Thoracic aorta (tissue), 2 donors: Measurements from ENCODE around the gene MLXIPL. TPM values are rescaled to one million over a fixed set of nuclear protein-coding genes. Genes with fewer than 3 reads are reported as not detected.
"Not testable (repeated sequence)": the region's sequence is repeated elsewhere in the genome, so short reads cannot be mapped to it uniquely, and the experiment has no call there.

ENCODE experiments used
- ATAC-seq: fragments of 150-250 bp; one replicate; pipeline ENCODE4 v1.8.0; 2017; ENCODE audit warnings: low read depth; ENCODE audit not compliant: insufficient number of reproducible peaks, low FRiP score
- DNase-seq: peaks from one replicate; pipeline ENCODE4 v3.0.0-alpha.2; 2020; ENCODE audit warnings: low spot score
- H3K27ac ChIP-seq, 2 donors: fragments of 200-600 bp; sonication (generic); 1 replicate in 1 of 2; 2 replicates in 1 of 2; pipeline ENCODE4 v1.5.1; 2016; ENCODE audit warnings: mild to moderate bottlenecking in 2 of 2, moderate library complexity in 2 of 2
- H3K27me3 ChIP-seq: fragments of 200-600 bp; sonication (generic); replicated peaks from 2 replicates; pipeline ENCODE4 v1.6.0; 2016; ENCODE audit warnings: mild to moderate bottlenecking; ENCODE audit not compliant: insufficient read depth
- H3K36me3 ChIP-seq: fragments of 200-600 bp; sonication (generic); one replicate; pipeline ENCODE4 v1.5.1; 2016
- H3K4me1 ChIP-seq, 2 donors: fragments of 200-600 bp; sonication (generic); 1 replicate in 1 of 2; 2 replicates in 1 of 2; pipeline versions ENCODE4 v1.5.1 to v1.6.0; 2016; ENCODE audit warnings: low read depth in 2 of 2, mild to moderate bottlenecking in 1 of 2; ENCODE audit not compliant: control insufficient read depth in 1 of 2
- H3K4me3 ChIP-seq: fragments of 200-600 bp; sonication (generic); 2 replicates; pipeline ENCODE4 v1.5.1; 2016; ENCODE audit warnings: mild to moderate bottlenecking
- H3K9me3 ChIP-seq: fragments of 200-600 bp; sonication (generic); 2 replicates; pipeline ENCODE4 v1.5.1; 2016
- total RNA-seq, 2 donors: library from RNA; depleted of rRNA; stranded (reverse); fragments of >200 nt; gene quantifications; one replicate each; pipeline versions ENCODE4 v1.1.0 to v1.2.3, GENCODE V29; 2016
- TF ChIP-seq, protein P1 (sequence below): fragments of 200-600 bp; sonication (generic); IDR thresholded peaks from one replicate; pipeline ENCODE4 v1.5.1; 2019; ENCODE audit warnings: antibody characterized with exemption

The MLXIPL gene
- total RNA-seq, 2 donors from 2014 or later = 6.4 to 36.4 TPM

DNA sequence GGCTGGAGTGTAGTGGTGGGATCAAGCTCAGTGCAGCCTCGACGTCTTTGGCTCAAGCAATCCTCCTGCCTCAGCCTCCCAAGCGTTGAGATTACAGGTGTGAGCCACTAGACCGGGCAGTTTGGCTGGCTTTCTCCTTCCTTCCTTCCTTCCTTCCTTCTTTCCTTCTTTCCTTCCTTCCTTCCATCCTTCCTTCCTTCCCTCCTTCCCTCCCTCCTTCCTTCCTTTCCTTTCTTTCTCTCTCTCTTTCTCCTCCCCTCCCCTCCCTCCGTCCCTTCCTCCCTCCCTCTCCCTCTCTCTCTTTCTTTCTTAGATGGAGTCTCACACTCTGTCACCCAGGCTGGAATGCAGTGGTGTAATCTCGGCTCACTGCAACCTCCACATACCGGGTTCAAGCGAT is 35.7 kb upstream of the MLXIPL start:
- TF ChIP-seq, protein P1, sequence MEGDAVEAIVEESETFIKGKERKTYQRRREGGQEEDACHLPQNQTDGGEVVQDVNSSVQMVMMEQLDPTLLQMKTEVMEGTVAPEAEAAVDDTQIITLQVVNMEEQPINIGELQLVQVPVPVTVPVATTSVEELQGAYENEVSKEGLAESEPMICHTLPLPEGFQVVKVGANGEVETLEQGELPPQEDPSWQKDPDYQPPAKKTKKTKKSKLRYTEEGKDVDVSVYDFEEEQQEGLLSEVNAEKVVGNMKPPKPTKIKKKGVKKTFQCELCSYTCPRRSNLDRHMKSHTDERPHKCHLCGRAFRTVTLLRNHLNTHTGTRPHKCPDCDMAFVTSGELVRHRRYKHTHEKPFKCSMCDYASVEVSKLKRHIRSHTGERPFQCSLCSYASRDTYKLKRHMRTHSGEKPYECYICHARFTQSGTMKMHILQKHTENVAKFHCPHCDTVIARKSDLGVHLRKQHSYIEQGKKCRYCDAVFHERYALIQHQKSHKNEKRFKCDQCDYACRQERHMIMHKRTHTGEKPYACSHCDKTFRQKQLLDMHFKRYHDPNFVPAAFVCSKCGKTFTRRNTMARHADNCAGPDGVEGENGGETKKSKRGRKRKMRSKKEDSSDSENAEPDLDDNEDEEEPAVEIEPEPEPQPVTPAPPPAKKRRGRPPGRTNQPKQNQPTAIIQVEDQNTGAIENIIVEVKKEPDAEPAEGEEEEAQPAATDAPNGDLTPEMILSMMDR = no peak
- ATAC-seq (no peak), DNase-seq (no peak)
- no peaks in the 10 kb centered on the region for H3K9me3 ChIP-seq
- H3K36me3 ChIP-seq = no peaks in the 10 kb centered on the region
- no peak overlapping the region for H3K4me3 ChIP-seq
- no peaks in the 10 kb centered on the region for H3K27me3 ChIP-seq
- no peaks in the 10 kb centered on the region for H3K4me1 ChIP-seq
- H3K27ac ChIP-seq = no peak overlapping the region

DNA sequence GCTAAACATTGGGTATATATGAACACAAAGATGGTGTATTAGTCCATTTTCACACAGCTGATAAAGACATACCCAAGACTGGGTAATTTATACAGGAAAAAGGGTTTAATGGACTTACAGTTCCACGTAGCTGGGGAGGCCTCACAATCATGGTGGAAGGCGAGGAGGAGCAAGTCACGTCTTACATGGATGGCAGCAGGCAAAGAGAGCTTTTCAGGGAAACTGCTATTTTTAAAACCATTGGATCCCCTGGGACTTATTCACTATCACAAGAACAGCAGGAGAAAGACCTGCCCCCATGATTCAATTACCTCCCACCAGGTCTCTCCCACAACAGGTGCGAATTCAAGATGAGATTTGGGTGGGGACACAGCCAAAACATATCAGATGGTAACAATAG is 31.0 kb upstream of the MLXIPL start:
- not testable (repeated sequence) for H3K27ac ChIP-seq, H3K36me3 ChIP-seq, H3K9me3 ChIP-seq, H3K27me3 ChIP-seq, ATAC-seq, H3K4me1 ChIP-seq, DNase-seq, H3K4me3 ChIP-seq

DNA sequence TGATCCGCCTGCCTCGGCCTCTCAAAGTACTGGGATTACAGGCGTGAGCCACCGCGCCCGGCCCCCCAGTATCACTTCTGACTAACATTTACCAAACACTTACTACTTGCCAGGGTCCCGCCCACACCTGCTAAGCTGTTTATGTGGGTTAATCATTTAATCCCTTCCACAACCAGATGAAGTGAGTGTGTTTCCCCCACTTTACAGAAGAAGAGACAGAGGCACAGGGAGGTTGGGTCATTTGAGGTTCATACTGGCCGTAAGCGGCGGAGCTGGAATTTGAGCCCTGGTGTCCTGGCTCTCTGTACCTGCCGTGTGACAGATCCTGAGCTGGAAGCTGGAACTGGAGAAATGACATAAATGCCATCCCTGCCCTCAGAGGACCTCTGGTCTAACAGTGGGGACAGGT is 28.2 kb upstream of the MLXIPL start:
- TF ChIP-seq, protein P1 = no peak
- no peaks in the 10 kb centered on the region for H3K9me3 ChIP-seq
- no peak for ATAC-seq
- H3K27ac ChIP-seq = no peak overlapping the region
- H3K4me3 ChIP-seq = no peak overlapping the region
- H3K27me3 ChIP-seq = no peaks in the 10 kb centered on the region
- no peak for DNase-seq
- no peaks in the 10 kb centered on the region for H3K36me3 ChIP-seq
- peaks cover 0 to 5% of the 10 kb centered on the region in 2 donors for H3K4me1 ChIP-seq

DNA sequence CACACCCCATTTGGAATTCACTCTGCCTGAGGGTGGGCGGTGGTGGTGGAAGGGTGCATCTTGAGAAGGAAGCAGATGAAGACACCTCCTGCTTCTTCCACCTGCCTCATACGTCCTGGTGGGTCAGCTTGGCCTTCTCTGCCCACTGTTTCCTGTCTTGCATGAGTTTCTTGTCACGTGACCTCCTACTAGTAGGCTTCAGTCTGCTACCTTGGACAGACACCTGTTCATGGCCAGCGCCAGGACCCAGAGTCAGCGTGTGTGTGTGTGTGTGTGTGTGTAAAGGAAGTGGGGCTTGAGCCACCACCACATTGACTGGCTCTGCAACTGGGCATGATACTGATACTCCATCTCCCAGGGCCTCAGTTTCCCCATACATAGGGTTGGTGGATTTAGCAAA is 26.2 kb upstream of the MLXIPL start:
- Histone ChIP-seq H3K27ac (no peak overlapping the region), H3K36me3 (no peaks in the 10 kb centered on the region), H3K9me3 (no peaks in the 10 kb centered on the region), H3K27me3 (peaks cover 6% of the 10 kb centered on the region), H3K4me1 (peaks cover 0 to 5% of the 10 kb centered on the region in 2 donors), H3K4me3 (no peak overlapping the region)
- ATAC-seq (no peak), DNase-seq (no peak)
- TF ChIP-seq, protein P1 = no peak

DNA sequence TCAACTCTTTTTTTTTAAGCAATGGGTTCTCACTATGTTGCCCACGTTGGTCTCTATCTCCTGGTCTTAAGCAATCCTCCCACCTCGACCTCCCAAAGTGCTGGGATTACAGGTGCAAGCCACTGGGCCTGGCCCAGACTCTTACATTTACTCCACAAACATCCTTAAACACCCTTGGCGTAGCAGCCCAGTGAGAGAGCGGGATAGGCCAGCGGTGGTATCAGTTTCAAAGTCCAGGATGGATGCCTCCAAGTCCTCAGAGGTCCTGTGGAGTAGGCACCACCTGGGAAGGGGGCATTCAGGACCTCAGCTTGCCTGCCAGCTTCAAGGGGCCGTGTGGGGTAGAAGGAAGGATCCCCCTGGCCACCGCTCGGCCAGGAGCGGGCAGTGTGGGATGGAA is 25.3 kb upstream of the MLXIPL start:
- TF ChIP-seq, protein P1 = no peak
- ATAC-seq = no peak
- peaks cover 6% of the 10 kb centered on the region for H3K27me3 ChIP-seq

DNA sequence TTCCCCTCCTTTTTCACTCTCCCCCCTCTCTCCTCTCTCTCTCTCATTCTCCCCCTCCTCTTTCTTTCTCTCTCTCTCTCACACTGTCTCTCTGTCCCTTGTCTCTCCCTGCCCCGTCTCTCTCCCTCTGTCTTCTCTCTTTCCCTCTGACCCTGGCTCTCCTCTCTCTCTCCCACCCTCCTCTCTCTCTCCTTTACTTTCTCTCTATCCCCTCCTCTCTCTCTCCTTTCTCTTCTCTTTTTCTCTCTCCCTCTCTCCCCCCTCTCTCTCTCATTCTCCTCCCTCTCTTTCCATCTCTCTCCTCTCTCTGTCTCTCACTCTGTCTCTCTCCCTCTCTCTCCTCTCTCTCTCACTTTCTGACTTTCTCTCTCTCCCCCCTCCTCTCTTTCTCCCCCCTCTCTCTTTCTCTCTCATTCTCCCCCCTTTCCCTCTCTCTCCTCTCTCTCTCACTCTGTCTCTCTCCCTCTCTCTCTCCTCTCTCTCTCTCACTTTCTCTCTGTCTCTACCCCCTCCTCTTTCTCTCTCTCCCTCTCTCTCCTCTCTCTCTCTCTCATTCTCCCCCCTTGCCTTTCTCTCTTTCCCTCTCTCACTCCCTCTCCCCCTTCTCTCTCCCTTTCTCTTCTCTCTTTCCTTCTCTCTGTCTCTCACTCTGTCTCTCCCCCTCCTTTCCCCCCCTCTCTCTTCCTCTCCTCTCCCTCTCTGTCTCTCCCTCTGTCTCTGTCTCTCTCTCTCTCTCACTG is 24.4 kb upstream of the MLXIPL start:
- peaks cover 6% of the 10 kb centered on the region for H3K27me3 ChIP-seq
- no peak for ATAC-seq
- no peak overlapping the region for H3K27ac ChIP-seq
- peaks cover 0 to 5% of the 10 kb centered on the region in 2 donors for H3K4me1 ChIP-seq
- H3K36me3 ChIP-seq = no peaks in the 10 kb centered on the region
- H3K4me3 ChIP-seq = no peak overlapping the region
- H3K9me3 ChIP-seq = no peaks in the 10 kb centered on the region
- no peak for DNase-seq
- TF ChIP-seq, protein P1 = no peak

More for the DNA sequence above, 25.3 kb upstream of the MLXIPL start:
- DNase-seq = no peak
- Histone ChIP-seq H3K36me3 (no peaks in the 10 kb centered on the region), H3K9me3 (no peaks in the 10 kb centered on the region), H3K4me3 (no peak overlapping the region), H3K4me1 (peaks cover 0 to 5% of the 10 kb centered on the region in 2 donors), H3K27ac (no peak overlapping the region)
